Esophagus (tissue), 2 donors: ENCODE data around the gene LRRC41. TPM values are rescaled to one million over a fixed set of nuclear protein-coding genes. Genes with fewer than 3 reads are reported as not detected.

ENCODE experiments used
- H3K27ac ChIP-seq, 2 donors: one replicate each; pipeline ENCODE4 v1.5.1; 2013; ENCODE audit warnings: low read depth in 2 of 2, mild to moderate bottlenecking in 2 of 2, inconsistent platforms in 1 of 2, low read length in 1 of 2, moderate library complexity in 1 of 2
- H3K27me3 ChIP-seq, 2 donors: one replicate each; pipeline ENCODE4 v1.6.1; 2013; ENCODE audit warnings: low read length in 2 of 2, control low read depth in 1 of 2, mild to moderate bottlenecking in 1 of 2; ENCODE audit not compliant: insufficient read depth in 2 of 2, control insufficient read depth in 1 of 2
- H3K36me3 ChIP-seq, 2 donors: one replicate each; pipeline ENCODE4 v1.6.1; 2013; ENCODE audit warnings: low read length in 1 of 2; ENCODE audit not compliant: control insufficient read depth in 2 of 2, insufficient read depth in 2 of 2
- H3K4me1 ChIP-seq, 2 donors: one replicate each; pipeline ENCODE4 v1.6.1; 2013; ENCODE audit warnings: low read length in 1 of 2; ENCODE audit not compliant: control insufficient read depth in 2 of 2, insufficient read depth in 2 of 2
- H3K4me3 ChIP-seq, 2 donors: one replicate each; pipeline ENCODE4 v1.5.1; 2013; ENCODE audit warnings: low read length in 2 of 2, mild to moderate bottlenecking in 2 of 2, low read depth in 1 of 2, moderate library complexity in 1 of 2
- H3K9me3 ChIP-seq, 2 donors: one replicate each; pipeline ENCODE4 v1.6.1; 2013; ENCODE audit warnings: mild to moderate bottlenecking in 2 of 2, low read depth in 1 of 2, low read length in 1 of 2, moderate library complexity in 1 of 2; ENCODE audit not compliant: control insufficient read depth in 2 of 2, insufficient read depth in 1 of 2
- WGBS, 2 donors: extraction: QIAGEN DNeasy Blood & Tissue Kit; methylation state at CpG; one replicate each; pipeline ENCODE4 v1.1.7; 2013; 5-methylcytosine and 5-hydroxymethylcytosine counted together
- polyA plus RNA-seq, 2 donors: library from polyadenylated mRNA; stranded (reverse); fragments of 200-250 nt; gene quantifications; one replicate each; pipeline ENCODE4 v1.2.3, GENCODE V29; 2013
- donor health status: healthy with polysubstance abuse.
- donor health status: Bipolar disorder and iron deficiency.

LRRC41 gene
- polyA plus RNA-seq, 2 donors, result 17.4 to 32.1 TPM

GRCh38 chr1:46288485-46289133, 14.8 kb downstream of the LRRC41 start:
- WGBS, 2 donors, result 77 to 84% methylated on average over 1 of the region's 1 CpG
- Histone ChIP-seq H3K4me3 (no peak overlapping the region), H3K27me3 (no peaks in the 10 kb centered on the region), H3K9me3 (no peaks in the 10 kb centered on the region), H3K27ac (no peak overlapping the region), H3K4me1 (no peaks in the 10 kb centered on the region), H3K36me3 (peaks cover 4 to 17% of the 10 kb centered on the region in 2 donors)

GRCh38 chr1:46285730-46286477, 17.5 kb downstream of the LRRC41 start:
- H3K4me1 ChIP-seq, result no peaks in the 10 kb centered on the region
- no peaks in the 10 kb centered on the region for H3K27me3 ChIP-seq
- peaks cover 8 to 19% of the 10 kb centered on the region in 2 donors for H3K36me3 ChIP-seq
- H3K4me3 ChIP-seq, result no peak overlapping the region
- H3K27ac ChIP-seq, result no peak overlapping the region
- H3K9me3 ChIP-seq, result no peaks in the 10 kb centered on the region
- WGBS, 2 donors, result 88 to 89% methylated on average over 27 of the region's 27 CpGs

GRCh38 chr1:46284597-46285564, 18.5 kb downstream of the LRRC41 start:
- Histone ChIP-seq H3K36me3 (peaks cover 10 to 24% of the 10 kb centered on the region in 2 donors), H3K9me3 (no peaks in the 10 kb centered on the region)
- 79 to 84% methylated on average over 3 of the region's 3 CpGs for WGBS, 2 donors

GRCh38 chr1:46284058-46284457, 19.4 kb downstream of the LRRC41 start:
- Histone ChIP-seq H3K27me3 (no peaks in the 10 kb centered on the region), H3K4me3 (no peak overlapping the region), H3K9me3 (no peaks in the 10 kb centered on the region), H3K27ac (no peak overlapping the region), H3K4me1 (no peaks in the 10 kb centered on the region), H3K36me3 (peaks cover 12 to 28% of the 10 kb centered on the region in 2 donors)
- WGBS, 2 donors, result 87 to 91% methylated on average over 1 of the region's 1 CpG

More at GRCh38 chr1:46284597-46285564, 18.5 kb downstream of the LRRC41 start:
- no peak overlapping the region for H3K27ac ChIP-seq
- H3K27me3 ChIP-seq, result no peaks in the 10 kb centered on the region
- H3K4me1 ChIP-seq, result no peaks in the 10 kb centered on the region
- no peak overlapping the region for H3K4me3 ChIP-seq

GRCh38 chr1:46281021-46281420, 22.4 kb downstream of the LRRC41 start:
- WGBS, 2 donors, result 91 to 96% methylated on average over 14 of the region's 14 CpGs
- no peaks in the 10 kb centered on the region for H3K4me1 ChIP-seq
- no peak overlapping the region for H3K4me3 ChIP-seq
- no peaks in the 10 kb centered on the region for H3K27me3 ChIP-seq
- no peaks in the 10 kb centered on the region for H3K9me3 ChIP-seq
- no peak overlapping the region for H3K27ac ChIP-seq
- H3K36me3 ChIP-seq, result peaks cover 10 to 35% of the 10 kb centered on the region in 2 donors

- H3K27ac ChIP-seq, result no peak overlapping the region
- no peaks in the 10 kb centered on the region for H3K9me3 ChIP-seq
- H3K36me3 ChIP-seq, result peaks cover 9 to 27% of the 10 kb centered on the region in 2 donors
- no peaks in the 10 kb centered on the region for H3K4me1 ChIP-seq
- H3K4me3 ChIP-seq, result no peak overlapping the region
- no peaks in the 10 kb centered on the region for H3K27me3 ChIP-seq
- 94 to 95% methylated on average over 3 of the region's 3 CpGs for WGBS, 2 donors
Observed at GRCh38 chr1:46280092-46280491, 23.3 kb downstream of the LRRC41 start.

- Histone ChIP-seq H3K36me3 (peaks cover 9 to 22% of the 10 kb centered on the region in 2 donors), H3K27ac (no peak overlapping the region), H3K4me3 (no peak overlapping the region), H3K27me3 (no peaks in the 10 kb centered on the region), H3K9me3 (no peaks in the 10 kb centered on the region), H3K4me1 (no peaks in the 10 kb centered on the region)
- 79 to 87% methylated on average over 12 of the region's 12 CpGs for WGBS, 2 donors
Observed at GRCh38 chr1:46278807-46279206, 24.6 kb downstream of the LRRC41 start.

- H3K4me1 ChIP-seq, result no peaks in the 10 kb centered on the region
- WGBS, 2 donors, result 88 to 91% methylated on average over 14 of the region's 14 CpGs
- no peak overlapping the region for H3K27ac ChIP-seq
- no peaks in the 10 kb centered on the region for H3K9me3 ChIP-seq
- no peaks in the 10 kb centered on the region for H3K27me3 ChIP-seq
- H3K36me3 ChIP-seq, result peaks cover 9 to 22% of the 10 kb centered on the region in 2 donors
- no peak overlapping the region for H3K4me3 ChIP-seq
Observed at GRCh38 chr1:46277658-46278373, 25.6 kb downstream of the LRRC41 start.

- Histone ChIP-seq H3K4me3 (no peak overlapping the region), H3K27me3 (no peaks in the 10 kb centered on the region), H3K9me3 (no peaks in the 10 kb centered on the region), H3K27ac (no peak overlapping the region), H3K36me3 (peaks cover 2 to 14% of the 10 kb centered on the region in 2 donors), H3K4me1 (no peaks in the 10 kb centered on the region)
- 93 to 95% methylated on average over 6 of the region's 6 CpGs for WGBS, 2 donors
Observed at GRCh38 chr1:46275030-46275337, 28.4 kb downstream of the LRRC41 start.
